Fibroblast of the aortic adventitia (primary cell): ENCODE results near the gene WNT16. TPM values are rescaled to one million over a fixed set of nuclear protein-coding genes. Genes with fewer than 3 reads are reported as not detected.
"Not testable (repeated sequence)": the region's sequence is repeated elsewhere in the genome, so short reads cannot be mapped to it uniquely, and the experiment has no call there.

Source experiments
- DNase-seq: peaks from one replicate; pipeline ENCODE4 v3.0.0-alpha.2; 2010; ENCODE audit warnings: low read depth
- H3K4me3 ChIP-seq: 2 replicates; pipeline ENCODE4 v1.5.1; 2011; ENCODE audit warnings: low read depth, mild to moderate bottlenecking, control low read depth, low read length, moderate library complexity
- total RNA-seq: library from RNA; depleted of rRNA; stranded (reverse); fragments of >200 nt; gene quantifications from 2 replicates; pipeline ENCODE4 v1.2.3, GENCODE V29; 2012; ENCODE audit warnings: low replicate concordance
- TF ChIP-seq, protein P1 (sequence below): IDR thresholded peaks from 2 replicates; pipeline ENCODE4 v1.5.1; 2011; ENCODE audit warnings: mild to moderate bottlenecking, low read length, control low read depth, inconsistent platforms; ENCODE audit not compliant: insufficient read depth

WNT16 gene
- total RNA-seq, 1 donor, result 2.7 TPM

DNA sequence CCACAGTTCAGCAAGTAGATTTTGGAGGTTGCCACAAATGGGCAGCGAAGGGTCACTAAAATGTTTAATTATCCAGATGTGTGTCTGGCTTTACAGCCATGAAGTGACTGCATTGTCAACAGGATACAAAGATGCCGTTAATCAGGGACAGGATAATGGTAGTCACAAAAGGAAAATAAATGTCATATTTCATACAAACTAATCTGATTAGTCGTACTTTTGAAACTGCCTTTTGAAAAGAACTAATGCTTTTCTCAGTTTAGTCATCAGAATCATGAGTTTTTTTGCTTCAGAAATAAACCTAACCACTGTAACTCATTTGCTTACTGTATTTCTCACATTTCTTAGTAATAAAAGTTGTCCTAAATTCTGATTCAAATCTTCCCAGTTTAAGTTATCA is 22.2 kb upstream of the WNT16 start:
- H3K4me3 ChIP-seq, result no peak overlapping the region
- TF ChIP-seq, protein P1, sequence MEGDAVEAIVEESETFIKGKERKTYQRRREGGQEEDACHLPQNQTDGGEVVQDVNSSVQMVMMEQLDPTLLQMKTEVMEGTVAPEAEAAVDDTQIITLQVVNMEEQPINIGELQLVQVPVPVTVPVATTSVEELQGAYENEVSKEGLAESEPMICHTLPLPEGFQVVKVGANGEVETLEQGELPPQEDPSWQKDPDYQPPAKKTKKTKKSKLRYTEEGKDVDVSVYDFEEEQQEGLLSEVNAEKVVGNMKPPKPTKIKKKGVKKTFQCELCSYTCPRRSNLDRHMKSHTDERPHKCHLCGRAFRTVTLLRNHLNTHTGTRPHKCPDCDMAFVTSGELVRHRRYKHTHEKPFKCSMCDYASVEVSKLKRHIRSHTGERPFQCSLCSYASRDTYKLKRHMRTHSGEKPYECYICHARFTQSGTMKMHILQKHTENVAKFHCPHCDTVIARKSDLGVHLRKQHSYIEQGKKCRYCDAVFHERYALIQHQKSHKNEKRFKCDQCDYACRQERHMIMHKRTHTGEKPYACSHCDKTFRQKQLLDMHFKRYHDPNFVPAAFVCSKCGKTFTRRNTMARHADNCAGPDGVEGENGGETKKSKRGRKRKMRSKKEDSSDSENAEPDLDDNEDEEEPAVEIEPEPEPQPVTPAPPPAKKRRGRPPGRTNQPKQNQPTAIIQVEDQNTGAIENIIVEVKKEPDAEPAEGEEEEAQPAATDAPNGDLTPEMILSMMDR, result no peak
- DNase-seq, result no peak

DNA sequence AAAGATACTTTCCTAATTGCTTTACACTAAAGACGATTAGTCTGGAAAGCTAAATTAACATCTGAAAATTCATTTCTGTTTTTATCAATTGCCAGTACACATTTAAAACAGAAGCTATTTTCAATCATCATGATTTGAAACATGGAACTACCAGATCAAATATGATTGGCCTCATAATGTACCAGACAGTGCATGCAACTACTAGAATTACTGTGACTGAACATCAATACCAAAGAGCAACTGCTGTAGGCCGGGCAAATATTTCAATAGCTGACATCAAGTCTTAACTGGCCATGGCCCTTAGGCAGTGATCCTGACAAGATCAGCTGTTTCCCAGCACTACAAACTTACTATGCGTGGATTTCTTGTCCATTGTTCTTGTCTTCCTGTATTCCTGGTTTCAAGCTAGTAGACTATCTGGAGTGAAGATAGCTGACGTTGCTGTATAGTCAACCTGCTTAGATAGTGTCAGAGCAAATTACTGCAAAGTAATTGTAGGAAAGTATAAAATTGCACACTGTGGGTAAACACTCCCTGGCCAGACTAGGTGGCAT is 21.7 kb upstream of the WNT16 start:
- TF ChIP-seq, protein P1, result no peak
- no peak overlapping the region for H3K4me3 ChIP-seq
- no peak for DNase-seq

DNA sequence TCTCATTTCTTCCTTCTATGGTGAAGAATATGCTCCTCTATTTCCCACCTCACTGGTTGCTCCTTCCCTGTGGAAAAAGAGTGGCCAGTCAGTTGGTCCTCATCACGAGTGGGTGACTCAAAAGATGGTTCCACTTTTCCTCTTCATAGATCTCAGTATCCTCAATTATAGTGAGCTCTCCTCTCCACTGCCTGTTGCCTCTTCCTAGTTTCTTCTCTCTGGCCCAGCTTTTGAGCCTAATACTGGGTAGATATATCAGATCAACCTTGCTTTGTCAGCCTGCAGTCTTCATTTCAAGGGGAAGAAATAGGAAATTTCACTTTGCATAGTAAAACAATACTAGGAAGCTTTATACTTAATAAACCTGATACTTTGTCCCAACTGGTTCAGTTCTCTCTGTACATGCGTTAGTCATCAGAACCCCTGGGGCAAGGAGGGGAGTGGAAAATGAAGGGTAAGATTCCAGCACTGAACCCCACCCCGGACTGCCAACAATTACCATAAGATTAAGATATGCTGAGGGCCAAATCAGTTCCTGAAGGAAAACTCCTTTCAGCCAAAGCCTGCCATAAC is 15.5 kb upstream of the WNT16 start:
- TF ChIP-seq, protein P1, result no peak
- no peak for DNase-seq
- no peak overlapping the region for H3K4me3 ChIP-seq

DNA sequence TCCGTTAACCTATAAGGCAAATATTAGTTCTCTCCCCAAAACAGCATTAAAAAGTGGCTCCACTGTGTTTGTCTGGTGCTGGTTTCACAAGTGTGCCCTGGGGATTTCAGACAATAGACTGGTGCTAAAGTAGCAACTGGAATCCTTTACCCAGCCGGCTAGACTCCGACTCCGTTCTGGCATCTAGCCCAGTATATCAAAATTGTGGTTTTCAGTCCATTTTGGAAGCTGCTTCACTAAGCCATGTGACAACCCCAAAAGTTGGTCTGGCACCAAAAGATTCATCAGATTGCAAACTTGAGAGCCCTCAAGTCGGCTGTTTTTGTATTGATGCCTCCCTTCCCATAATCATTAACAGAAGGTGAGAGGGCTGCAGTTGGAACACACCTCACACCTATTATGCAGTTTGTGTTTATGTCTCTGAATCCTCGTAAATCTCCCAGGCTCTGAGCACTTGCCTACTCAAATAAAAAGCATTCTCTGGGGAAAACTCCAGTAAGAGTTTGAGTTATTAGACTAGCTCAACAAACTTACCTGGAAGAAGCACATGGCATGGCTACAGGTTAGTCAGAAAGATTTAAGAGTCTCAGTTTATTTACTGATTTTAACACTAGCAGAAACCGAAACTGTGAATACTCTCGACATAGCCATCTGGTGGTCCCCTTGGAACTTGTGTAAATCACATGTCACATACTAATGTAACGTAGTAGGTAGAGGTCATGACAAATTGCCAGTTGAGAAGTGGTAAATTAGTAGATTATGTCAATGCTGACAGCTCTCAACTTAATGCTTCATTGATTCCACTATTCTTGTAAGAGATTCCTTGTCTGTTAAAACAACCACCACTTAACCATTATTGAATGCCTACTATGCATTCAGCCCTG is 14.8 kb upstream of the WNT16 start:
- no peak overlapping the region for H3K4me3 ChIP-seq
- DNase-seq, result peak; percentile 86
- TF ChIP-seq, protein P1, result no peak

DNA sequence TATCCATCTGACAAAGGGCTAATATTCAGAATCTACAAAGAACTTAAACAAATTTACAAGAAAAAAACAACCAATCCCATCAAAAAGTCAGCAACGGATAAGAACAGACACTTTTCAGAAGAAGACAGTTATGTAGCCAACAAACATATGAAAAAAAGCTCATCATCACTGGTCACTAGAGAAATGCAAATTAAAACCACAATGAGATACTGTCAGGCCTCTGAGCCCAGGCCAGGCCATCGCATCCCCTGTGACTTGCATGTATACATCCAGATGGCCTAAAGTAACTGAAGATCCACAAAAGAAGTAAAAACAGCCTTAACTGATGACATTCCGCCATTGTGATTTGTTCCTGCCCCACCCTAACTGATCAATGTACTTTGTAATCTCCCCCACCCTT is 13.6 kb upstream of the WNT16 start:
- not testable (repeated sequence) for H3K4me3 ChIP-seq, DNase-seq

DNA sequence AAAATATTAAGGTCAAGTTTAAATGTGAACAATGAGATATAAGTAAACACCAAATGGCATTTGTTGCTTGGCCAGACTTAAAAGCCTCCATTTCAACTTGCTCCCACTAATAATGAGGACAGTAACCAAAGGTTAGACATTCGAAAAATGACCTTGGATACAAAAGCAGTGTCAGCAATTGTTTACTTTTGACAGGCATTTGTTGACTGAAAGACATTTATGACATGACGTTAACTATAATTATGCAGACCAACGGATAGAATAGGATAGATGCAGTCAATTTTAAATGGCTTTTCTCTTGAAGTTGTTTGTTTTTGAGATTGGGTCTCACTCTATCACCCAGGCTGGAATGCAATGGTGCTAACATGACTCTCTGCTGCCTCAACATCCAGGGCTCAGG is 6.3 kb upstream of the WNT16 start:
- TF ChIP-seq, protein P1, result no peak
- no peak overlapping the region for H3K4me3 ChIP-seq
- DNase-seq, result no peak
